Measurements from ENCODE around the gene LGR6.

DNA sequence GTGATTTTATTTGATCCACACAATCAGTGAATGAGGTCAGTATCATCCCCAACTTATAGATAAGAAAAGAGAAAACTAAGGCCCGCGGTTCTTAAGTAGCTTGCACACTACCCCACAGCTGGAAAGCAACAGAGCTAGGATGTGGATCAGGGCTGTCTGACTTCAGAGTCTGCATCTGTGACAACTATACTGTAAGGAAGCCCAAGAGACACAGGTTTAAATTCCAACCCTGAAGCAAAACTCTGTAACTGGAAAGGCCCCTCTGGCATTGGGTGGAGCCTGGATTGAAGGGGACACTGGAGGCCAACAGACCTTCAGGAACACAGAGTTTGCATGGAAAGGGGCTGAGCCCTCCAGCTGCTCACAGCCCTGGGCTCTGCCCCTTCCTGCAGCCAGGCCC is 40.2 kb downstream of the LGR6 start:
- TF ChIP-seq, protein P1, sequence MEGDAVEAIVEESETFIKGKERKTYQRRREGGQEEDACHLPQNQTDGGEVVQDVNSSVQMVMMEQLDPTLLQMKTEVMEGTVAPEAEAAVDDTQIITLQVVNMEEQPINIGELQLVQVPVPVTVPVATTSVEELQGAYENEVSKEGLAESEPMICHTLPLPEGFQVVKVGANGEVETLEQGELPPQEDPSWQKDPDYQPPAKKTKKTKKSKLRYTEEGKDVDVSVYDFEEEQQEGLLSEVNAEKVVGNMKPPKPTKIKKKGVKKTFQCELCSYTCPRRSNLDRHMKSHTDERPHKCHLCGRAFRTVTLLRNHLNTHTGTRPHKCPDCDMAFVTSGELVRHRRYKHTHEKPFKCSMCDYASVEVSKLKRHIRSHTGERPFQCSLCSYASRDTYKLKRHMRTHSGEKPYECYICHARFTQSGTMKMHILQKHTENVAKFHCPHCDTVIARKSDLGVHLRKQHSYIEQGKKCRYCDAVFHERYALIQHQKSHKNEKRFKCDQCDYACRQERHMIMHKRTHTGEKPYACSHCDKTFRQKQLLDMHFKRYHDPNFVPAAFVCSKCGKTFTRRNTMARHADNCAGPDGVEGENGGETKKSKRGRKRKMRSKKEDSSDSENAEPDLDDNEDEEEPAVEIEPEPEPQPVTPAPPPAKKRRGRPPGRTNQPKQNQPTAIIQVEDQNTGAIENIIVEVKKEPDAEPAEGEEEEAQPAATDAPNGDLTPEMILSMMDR (IDR thresholded peaks at IDR 0.05) = no peak
- TF ChIP-seq POLR2AphosphoS5 (IDR thresholded peaks at IDR 0.05) (no peak), POLR2A (IDR thresholded peaks at IDR 0.05) (no peak), EP300 (IDR thresholded peaks at IDR 0.05) (no peak)
